HCT116 (cell line): ENCODE data around the gene TATDN2. TPM values are rescaled to one million over a fixed set of nuclear protein-coding genes. Genes with fewer than 3 reads are reported as not detected.
A peak's percentile ranks its signal among the peaks of the same experiment; 100 is the strongest.

ENCODE experiments used
- ATAC-seq: fragments of 200-7000 bp; cut with Tn5 transposase; 2 replicates; pipeline ENCODE4 v1.9.1; 2020; ENCODE audit warnings: mild to moderate bottlenecking, moderate library complexity
- BruUV-seq: library from RNA; stranded (reverse); fragments of 400-500 nt; replicated peaks from 2 replicates; lab custom pipeline; 2021; lab: Mats Ljungman, UMichigan
- CTCF ChIA-PET: fragments of 300-600 bp; sonication (Branson Sonifier 250); formaldehyde crosslinking; loops from one replicate; lab custom pipeline; 2021; ENCODE audit warnings: antibody characterized with exemption; lab: Charles Lee
- POLR2A ChIA-PET: fragments of 300-600, 350-600 bp; sonication (Branson Sonifier 250); formaldehyde crosslinking; loops from one replicate; lab custom pipeline; 2021; ENCODE audit warnings: antibody characterized with exemption; lab: Charles Lee
- RAD21 ChIA-PET, 2 experiments: fragments of 300-600 bp; sonication (Branson Sonifier 250); formaldehyde crosslinking; loops; one replicate each; lab custom pipeline; 2023; ENCODE audit warnings: low total read pairs in 2 of 2; ENCODE audit not compliant: uncharacterized antibody in 2 of 2, unreplicated experiment in 2 of 2, low non-redundant PET in 1 of 2; lab: Charles Lee
- DNase-seq: peaks from one replicate; pipeline ENCODE4 v3.0.0-alpha.2; 2010; ENCODE audit warnings: low read depth, low spot score
- H2AFZ ChIP-seq: fragments of 200-600 bp; shearing (Covaris generic), sonication (generic); 2 replicates; pipeline ENCODE4 v1.6.1; 2017; ENCODE audit warnings: low read depth, mixed run types, mixed read lengths, antibody characterized with exemption, low read length; ENCODE audit not compliant: poor library complexity, severe bottlenecking
- H3K27ac ChIP-seq: 2 replicates; pipeline ENCODE4 v1.5.1; 2012; ENCODE audit warnings: low read depth, low read length
- H3K27me3 ChIP-seq: fragments of 200-600 bp; sonication (generic); 2 replicates; pipeline ENCODE4 v1.6.1; 2016; ENCODE audit warnings: mixed run types, low read length, mixed read lengths; ENCODE audit not compliant: insufficient read depth
- H3K36me3 ChIP-seq, 2 experiments: fragments of 200-500 bp in 1 of 2; fragments of 200-600 bp in 1 of 2; sonication (Bioruptor generic) in 1 of 2; sonication (generic) in 1 of 2; 2 replicates each; pipeline versions ENCODE4 v1.5.1 to v1.6.1; 2014 to 2016; ENCODE audit warnings: low read length in 2 of 2, inconsistent platforms in 1 of 2, mixed read lengths in 1 of 2, mixed run types in 1 of 2; ENCODE audit not compliant: insufficient read depth in 2 of 2, control insufficient read depth in 1 of 2
- H3K4me1 ChIP-seq, 2 experiments: fragments of 200-600 bp in 1 of 2; sonication (generic) in 1 of 2; 2 replicates each; pipeline versions ENCODE4 v1.5.1 to v1.6.1; 2012 to 2017; ENCODE audit warnings: low read length in 2 of 2, inconsistent platforms in 1 of 2, mild to moderate bottlenecking in 1 of 2, mixed read lengths in 1 of 2, mixed run types in 1 of 2, moderate library complexity in 1 of 2; ENCODE audit not compliant: insufficient read depth in 2 of 2, control insufficient read depth in 1 of 2
- H3K4me2 ChIP-seq: fragments of 200-600 bp; sonication (generic); 2 replicates; pipeline ENCODE4 v1.6.1; 2017; ENCODE audit warnings: mixed run types, low read length, mixed read lengths
- H3K4me3 ChIP-seq, 2 experiments: fragments of 200-600 bp in 1 of 2; sonication (generic) in 1 of 2; replicated peaks in 1 of 2; 2 replicates each; pipeline ENCODE4 v1.5.1; 2011 to 2016; ENCODE audit warnings: low read length in 2 of 2, control low read depth in 1 of 2, low read depth in 1 of 2, mild to moderate bottlenecking in 1 of 2, mixed read lengths in 1 of 2, mixed run types in 1 of 2
- H3K79me2 ChIP-seq: fragments of 200-600 bp; sonication (generic); 2 replicates; pipeline ENCODE4 v1.6.1; 2017; ENCODE audit warnings: mild to moderate bottlenecking, mixed run types, low read length, moderate library complexity, mixed read lengths; ENCODE audit not compliant: insufficient read depth
- H3K9ac ChIP-seq: fragments of 200-600 bp; sonication (generic); 2 replicates; pipeline ENCODE4 v1.6.1; 2016; ENCODE audit warnings: low read length, mixed read lengths
- H3K9me2 ChIP-seq: fragments of 200-600 bp; sonication (generic), shearing (Covaris generic); 2 replicates; pipeline ENCODE4 v1.6.1; 2017; ENCODE audit warnings: mixed run types, mild to moderate bottlenecking, moderate library complexity; ENCODE audit not compliant: insufficient read depth
- H3K9me3 ChIP-seq, 2 experiments: fragments of 200-500 bp in 1 of 2; fragments of 200-600 bp in 1 of 2; sonication (Bioruptor generic) in 1 of 2; sonication (generic) in 1 of 2; 2 replicates each; pipeline ENCODE4 v1.6.1; 2014 to 2017; ENCODE audit warnings: low read length in 2 of 2, mixed read lengths in 2 of 2, inconsistent platforms in 1 of 2, low read depth in 1 of 2, mild to moderate bottlenecking in 1 of 2, mixed run types in 1 of 2, moderate library complexity in 1 of 2; ENCODE audit not compliant: control insufficient read depth in 1 of 2, insufficient read depth in 1 of 2
- H4K20me1 ChIP-seq: fragments of 200-600 bp; sonication (generic), shearing (Covaris generic); 2 replicates; pipeline ENCODE4 v1.6.1; 2017; ENCODE audit warnings: mixed run types, mild to moderate bottlenecking, moderate library complexity; ENCODE audit not compliant: insufficient read depth
- ATF3 ChIP-seq: IDR thresholded peaks from 2 replicates; pipeline ENCODE4 v1.6.1; 2012
- CEBPB ChIP-seq: IDR thresholded peaks from 2 replicates; pipeline ENCODE4 v1.6.1; 2012; ENCODE audit warnings: low read depth
- CTCF ChIP-seq, 3 experiments: fragments of 200-600 bp in 1 of 3; sonication (generic) in 1 of 3; IDR thresholded peaks in 2 of 3; conservative IDR thresholded peaks in 1 of 3; 2 replicates each; pipeline ENCODE4 v1.5.1; 2012 to 2017; ENCODE audit warnings: low read depth in 2 of 3, low read length in 2 of 3, antibody characterized with exemption in 1 of 3, borderline replicate concordance in 1 of 3, control low read depth in 1 of 3, mild to moderate bottlenecking in 1 of 3, mixed read lengths in 1 of 3, mixed run types in 1 of 3, moderate library complexity in 1 of 3; ENCODE audit not compliant: insufficient read depth in 1 of 3
- EGR1 ChIP-seq: IDR thresholded peaks from 2 replicates; pipeline ENCODE4 v1.6.1; 2012; ENCODE audit warnings: low read depth
- EZH2phosphoT487 ChIP-seq: fragments of 200-600 bp; IDR thresholded peaks from 2 replicates; pipeline ENCODE4 v1.6.1; 2018; ENCODE audit warnings: antibody characterized with exemption, borderline replicate concordance
- FOSL1 ChIP-seq: IDR thresholded peaks from 2 replicates; pipeline ENCODE4 v1.6.1; 2012; ENCODE audit warnings: low read depth
- JUND ChIP-seq: IDR thresholded peaks from 2 replicates; pipeline ENCODE4 v1.6.1; 2012
- POLR2AphosphoS5 ChIP-seq: IDR thresholded peaks from 2 replicates; pipeline ENCODE4 v1.6.1; 2011; ENCODE audit warnings: mild to moderate bottlenecking, low read depth, low read length, moderate library complexity
- RAD21 ChIP-seq: IDR thresholded peaks from 2 replicates; pipeline ENCODE4 v1.6.1; 2012; ENCODE audit warnings: low read depth, mild to moderate bottlenecking
- REST ChIP-seq: IDR thresholded peaks from 2 replicates; pipeline ENCODE4 v1.6.1; 2012; ENCODE audit warnings: low read depth
- SP1 ChIP-seq: IDR thresholded peaks from 2 replicates; pipeline ENCODE4 v1.6.1; 2012; ENCODE audit warnings: low read depth
- SRF ChIP-seq: IDR thresholded peaks from 2 replicates; pipeline ENCODE4 v1.6.1; 2012; ENCODE audit warnings: low read depth
- TCF7L2 ChIP-seq: IDR thresholded peaks from 2 replicates; pipeline ENCODE4 v1.7.0; 2011; ENCODE audit warnings: borderline replicate concordance, inconsistent platforms; ENCODE audit not compliant: insufficient read depth, insufficient read length; ENCODE audit errors: extremely low read depth
- YY1 ChIP-seq: IDR thresholded peaks from 2 replicates; pipeline ENCODE4 v1.6.1; 2011; ENCODE audit warnings: low read length, low read depth, moderate library complexity, mild to moderate bottlenecking; ENCODE audit not compliant: insufficient replicate concordance; ENCODE audit errors: extremely low read depth
- intact Hi-C: fragments of 100-400 bp; cut with micrococcal nuclease; formaldehyde crosslinking; loops from 2 replicates; pipeline ENCODE4 v1.10.0; 2022
- total RNA-seq: library from RNA; stranded (reverse); gene quantifications from one replicate; pipeline ENCODE4 v1.2.1, GENCODE V29; 2021; ENCODE audit not compliant: unreplicated experiment

TATDN2 gene
- total RNA-seq, 1 experiment from 2014 or later = 26.8 TPM

- TF ChIP-seq CTCF (IDR thresholded peaks at IDR 0.05 in 2 of 3, conservative IDR thresholded peaks at IDR 0.05 in 1 of 3; ENCODE audit: borderline replicate concordance in 1 of 3, insufficient read depth in 1 of 3, low read depth in 2 of 3, low read length in 2 of 3) (no peak), EZH2phosphoT487 (no peak), EGR1 (no peak), ATF3 (no peak), JUND (no peak), RAD21 (no peak), SRF (no peak), TCF7L2 (no peak)
Observed at GRCh38 chr3:10286133-10286524, 37.9 kb downstream of the TATDN2 start (continued).

GRCh38 chr3:10286596-10287295 lies 38.5 kb downstream of the TATDN2 start:
- Histone ChIP-seq H2AFZ (no peak overlapping the region), H3K4me3 (no peak overlapping the region), H3K4me2 (no peak overlapping the region), H3K27ac (no peak overlapping the region), H3K27me3 (no peaks in the 10 kb centered on the region), H4K20me1 (no peaks in the 10 kb centered on the region), H3K9me2 (no peaks in the 10 kb centered on the region), H3K9me3 (no peaks in the 10 kb centered on the region), H3K36me3 (peaks cover 9 to 15% of the 10 kb centered on the region in 2 experiments; a peak in 2 of 4 replicates), H3K9ac (no peak overlapping the region), H3K79me2 (no peaks in the 10 kb centered on the region), H3K4me1 (peaks cover 0 to 9% of the 10 kb centered on the region in 2 experiments; a peak in 2 of 4 replicates)
- intact Hi-C loops = no loop called here
- ATAC-seq (peak; percentile 85), DNase-seq (peak; percentile 68)
- no TSS peak for BruUV-seq
- ChIA-PET RAD21 (no interaction called here), POLR2A (interaction anchor here (0.6 kb wide), 1 partner anchor 39 kb away, joined by 4 read pairs; no protein-coding TSS in a partner anchor), CTCF (interaction anchor here (0.7 to 1.8 kb wide), 4 partner anchors 23 to 478 kb away, joined by 3 to 6 read pairs (median 4); no protein-coding TSS in a partner anchor)
- TF ChIP-seq TCF7L2 (no peak), YY1 (peak; percentile 41), POLR2AphosphoS5 (no peak), SP1 (no peak), CEBPB (no peak), CTCF (IDR thresholded peaks at IDR 0.05 in 2 of 3, conservative IDR thresholded peaks at IDR 0.05 in 1 of 3; ENCODE audit: borderline replicate concordance in 1 of 3, insufficient read depth in 1 of 3, low read depth in 2 of 3, low read length in 2 of 3) (peak; percentile 68 to 69 (median 69)), RAD21 (peak; percentile 86), FOSL1 (no peak), REST (no peak), SRF (no peak), JUND (peak; percentile 47; the same call in 1 of the 2 replicates)
